HG03139 (cell line): ENCODE measurements around the gene SNAP91.
A peak's percentile ranks its signal among the peaks of the same experiment; 100 is the strongest.

Experiments used
- ATAC-seq: cut with Tn5 transposase; IDR thresholded peaks from one replicate; pipeline ENCODE4 v1.9.1; 2021; ENCODE audit not compliant: unreplicated experiment

Gene SNAP91

DNA sequence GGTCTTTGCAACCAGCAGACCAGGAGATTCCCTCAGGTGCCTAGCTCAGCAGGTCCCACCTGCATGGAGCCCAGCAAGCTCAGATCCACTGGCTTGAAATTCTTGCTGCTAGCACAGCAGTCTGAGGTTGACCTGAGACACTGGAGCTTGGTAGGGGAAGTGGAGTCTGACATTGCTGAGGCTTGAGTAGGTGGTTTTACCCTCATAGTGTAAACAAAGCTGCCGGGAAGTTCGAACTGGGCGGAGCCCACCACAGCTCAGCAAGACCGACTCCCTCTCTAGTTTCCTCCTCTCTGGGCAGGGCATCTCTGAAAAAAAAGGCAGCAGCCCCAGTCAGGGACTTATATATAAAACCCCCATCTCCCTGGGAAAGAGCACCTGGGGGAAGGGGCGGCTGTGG lies 162.3 kb downstream of the SNAP91 start:
- ATAC-seq: no peak

DNA sequence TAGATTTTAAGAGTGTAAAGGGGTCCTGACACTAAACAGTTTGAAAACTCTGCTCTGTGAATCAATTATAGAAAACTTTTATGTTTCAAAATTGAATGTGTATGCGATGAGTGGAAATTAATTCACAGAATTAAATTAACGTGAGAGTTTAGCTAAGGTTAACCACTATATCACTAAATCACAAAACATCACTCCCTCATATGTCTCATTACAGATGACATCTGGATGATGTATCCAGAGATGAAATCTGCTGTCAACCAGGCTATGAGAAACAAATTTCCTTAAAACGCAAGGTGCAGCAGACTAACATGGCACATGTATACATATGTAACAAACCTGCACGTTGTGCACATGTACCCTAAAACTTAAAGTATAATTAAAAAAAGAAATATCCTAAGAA lies 169.2 kb downstream of the SNAP91 start:
- ATAC-seq: no peak

DNA sequence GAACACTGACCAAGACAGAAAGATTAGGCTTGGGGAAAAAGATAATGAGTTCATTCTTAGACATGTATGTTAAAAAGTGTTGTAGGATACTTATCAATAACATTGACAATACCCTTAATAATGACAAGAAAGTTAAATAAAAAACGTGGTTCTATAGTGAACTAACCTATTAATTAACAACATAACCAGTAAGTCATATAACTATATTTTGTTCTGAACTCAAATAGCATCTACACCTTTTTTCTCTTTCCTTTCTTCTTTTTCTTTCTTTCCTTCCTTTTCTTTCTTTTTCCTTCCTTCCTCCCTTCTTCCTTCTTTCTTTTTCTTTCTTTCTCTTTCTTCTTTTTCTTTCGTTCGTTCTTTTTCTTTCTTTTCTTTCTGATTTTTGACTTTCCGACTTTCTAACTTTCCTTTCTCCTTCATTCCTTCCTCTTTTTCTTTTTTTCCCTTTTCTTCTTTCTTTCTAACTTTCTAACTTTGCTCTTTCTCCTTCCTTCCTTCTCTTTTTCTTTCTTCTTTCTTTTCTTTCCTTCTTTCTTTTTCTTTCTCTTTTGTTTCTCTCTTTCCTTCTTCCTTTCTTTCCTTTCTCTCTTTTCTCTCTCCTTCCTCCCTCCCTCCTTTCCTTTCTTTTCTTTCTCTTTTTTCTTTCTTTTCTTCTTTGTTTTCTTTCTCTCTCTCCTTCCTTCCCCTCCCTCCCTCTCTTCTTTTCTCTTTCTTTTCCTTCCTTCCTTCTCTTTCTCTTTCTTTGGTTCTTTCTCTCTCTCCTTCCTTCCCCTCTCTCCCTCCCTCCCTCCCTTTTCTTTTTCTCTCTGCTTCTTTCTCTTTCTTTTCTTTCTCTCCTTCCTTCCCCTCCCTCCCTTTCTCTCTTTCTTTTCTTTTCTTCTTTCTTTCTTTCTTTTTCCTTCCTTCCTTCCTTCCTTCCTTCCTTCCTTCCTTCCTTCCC lies 172.0 kb downstream of the SNAP91 start:
- no peak for ATAC-seq

DNA sequence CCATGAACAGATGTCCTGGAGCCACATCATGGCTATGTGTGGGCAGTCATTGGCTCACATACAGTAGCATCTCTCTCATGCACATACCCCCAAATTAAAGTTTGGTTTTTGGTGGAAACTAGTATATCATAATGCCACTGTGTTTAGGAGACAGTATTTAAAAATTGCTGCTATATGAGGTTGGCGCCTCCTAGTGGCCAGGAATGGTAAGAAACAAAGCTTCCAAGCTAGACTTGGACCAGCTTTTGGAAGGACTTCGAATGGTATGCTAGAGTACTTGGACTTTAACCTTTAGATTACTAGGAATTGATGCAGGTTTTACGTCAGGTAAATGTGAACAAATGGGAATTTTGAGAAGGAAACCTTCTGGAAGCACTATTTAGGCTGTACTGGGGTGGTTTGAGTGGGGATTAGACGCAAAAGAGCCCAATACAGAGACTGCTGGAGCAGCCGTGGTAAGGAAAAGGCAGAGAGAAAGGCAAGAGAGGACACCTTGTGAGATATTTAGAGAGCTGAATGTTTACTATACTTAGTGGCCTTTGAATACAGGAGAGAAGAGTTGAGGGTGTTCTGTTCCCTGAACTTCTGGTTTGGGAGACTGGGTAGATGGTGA lies 172.8 kb downstream of the SNAP91 start:
- peak; percentile 61 for ATAC-seq

DNA sequence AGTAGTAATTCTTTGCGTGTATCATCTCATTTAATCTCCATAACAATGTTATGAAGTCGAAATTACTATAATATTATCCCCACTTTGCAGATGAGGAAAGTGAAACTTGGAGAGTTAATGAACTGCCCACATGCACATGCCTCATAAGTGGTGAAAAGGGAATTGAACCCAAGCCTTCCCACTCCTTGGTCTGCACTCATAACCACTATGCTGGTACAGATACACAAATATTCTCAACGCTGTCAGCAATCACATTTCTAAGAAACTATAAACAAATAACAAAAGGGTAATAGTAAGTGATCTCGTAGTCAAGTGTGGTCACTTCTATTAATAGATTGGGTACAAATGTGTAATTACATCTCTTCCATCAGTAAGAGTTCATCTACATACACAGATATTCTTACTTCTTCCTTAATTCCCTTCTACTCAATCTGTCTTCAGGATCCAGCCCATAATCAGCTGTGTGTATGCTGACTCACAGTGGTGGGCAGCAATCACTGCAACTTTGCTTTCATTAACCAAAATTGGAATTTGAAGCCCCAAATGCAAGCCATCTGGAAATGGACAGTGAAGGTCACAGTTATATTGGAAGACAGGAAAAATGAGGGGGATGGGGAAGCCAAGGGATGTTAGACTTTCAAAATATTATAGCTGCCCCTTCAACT lies 190.0 kb downstream of the SNAP91 start:
- no peak for ATAC-seq

DNA sequence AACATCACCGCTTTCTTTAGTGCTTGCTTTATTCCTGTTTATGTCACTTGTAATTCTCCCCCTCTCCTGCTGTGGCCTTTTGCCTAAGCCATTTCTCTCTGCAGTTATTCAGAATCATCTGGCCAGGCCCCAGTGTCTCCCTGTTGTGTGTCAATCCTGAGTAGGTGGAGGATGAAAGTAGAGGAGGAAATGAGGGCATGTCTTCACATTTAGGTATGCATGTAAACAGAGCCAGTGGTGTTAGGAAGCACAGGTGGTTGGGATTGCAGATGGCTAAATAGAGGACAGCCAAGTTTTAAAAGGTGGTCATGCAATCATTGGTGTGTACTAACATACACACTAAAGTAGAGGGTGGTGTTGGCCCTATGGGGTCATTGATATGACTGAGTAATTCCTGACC lies 191.4 kb downstream of the SNAP91 start:
- no peak for ATAC-seq

DNA sequence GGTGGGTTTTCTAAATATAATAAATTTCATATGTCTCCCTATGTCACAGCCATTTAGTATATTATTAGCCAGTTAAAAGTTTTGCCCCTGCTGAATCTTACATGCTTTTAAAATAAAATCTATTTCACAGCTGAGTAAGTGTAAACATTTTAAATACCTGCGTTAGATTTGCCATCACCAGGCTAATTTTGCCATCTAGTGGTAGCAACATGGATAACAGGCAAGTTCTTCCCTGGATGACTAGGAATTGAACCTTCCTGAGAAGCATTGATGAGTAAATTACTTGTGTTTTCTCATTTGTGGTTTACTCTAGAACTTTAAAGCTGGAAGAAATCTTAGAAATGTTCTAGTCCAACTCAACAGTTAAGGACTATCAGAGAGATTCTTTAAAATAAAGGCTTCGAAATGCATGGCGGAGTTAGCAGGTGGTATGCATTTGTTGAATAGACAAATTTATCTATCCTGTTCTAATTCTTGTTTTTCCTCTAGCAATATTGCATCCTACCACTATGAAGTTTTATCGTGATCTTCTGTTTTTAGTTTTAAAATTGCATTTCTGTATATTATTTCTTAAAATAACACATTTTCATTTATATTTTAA lies 193.9 kb downstream of the SNAP91 start:
- no peak for ATAC-seq

DNA sequence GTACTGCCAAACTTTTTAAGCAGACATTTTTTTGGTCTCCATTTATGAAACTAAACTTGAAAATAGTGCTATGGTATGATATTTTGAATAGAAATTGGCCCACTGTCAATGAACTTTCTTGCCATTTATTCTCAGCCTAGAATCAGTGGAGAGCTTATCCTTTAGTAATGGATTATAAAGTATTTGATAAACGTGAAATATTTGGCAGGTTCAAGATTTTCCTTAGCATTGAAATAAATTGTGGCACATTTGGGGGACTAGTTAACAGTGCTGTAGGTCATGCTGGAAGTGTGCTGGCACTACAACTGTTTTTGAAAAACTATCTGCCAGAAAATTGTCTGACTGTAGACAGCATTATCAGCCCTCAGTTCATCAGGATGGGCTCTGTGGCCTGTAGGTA lies 194.4 kb downstream of the SNAP91 start:
- ATAC-seq: no peak

DNA sequence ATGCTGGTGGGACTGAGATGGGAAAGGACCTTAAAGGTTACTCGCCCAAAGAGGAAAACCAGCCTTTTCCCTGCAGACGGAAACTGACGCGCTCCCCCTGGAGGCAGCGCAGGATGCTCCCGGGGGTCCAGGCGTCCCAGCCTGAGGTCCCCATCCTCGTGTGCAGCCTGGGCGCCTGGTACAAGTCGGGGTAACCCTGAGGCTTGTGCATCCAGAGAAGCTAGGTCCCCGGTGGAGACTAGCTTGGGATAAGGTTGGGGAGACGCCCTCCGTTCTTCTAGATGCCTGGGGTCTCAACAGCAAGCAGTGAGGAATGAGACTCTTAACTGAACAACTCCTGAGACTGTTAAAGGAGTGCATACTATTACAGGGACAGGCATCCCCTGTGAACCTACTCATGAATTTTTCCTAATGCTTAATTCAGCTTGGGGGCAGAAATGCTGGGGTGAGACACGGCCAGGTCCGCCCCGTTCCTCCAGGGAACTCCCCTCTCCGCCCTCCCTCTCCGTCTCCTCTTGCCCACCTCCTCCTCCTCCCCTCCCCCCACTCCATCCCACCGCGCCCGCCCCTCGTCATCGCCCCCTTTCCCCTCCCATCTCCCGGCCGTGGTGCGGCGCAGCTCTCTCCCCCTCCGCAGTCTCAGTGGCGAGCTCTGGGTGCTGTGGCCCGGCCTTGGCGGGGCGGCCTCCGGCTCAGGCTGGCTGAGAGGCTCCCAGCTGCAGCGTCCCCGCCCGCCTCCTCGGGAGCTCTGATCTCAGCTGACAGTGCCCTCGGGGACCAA lies 196.8 kb downstream of the SNAP91 start, which contains the start of gene PRSS35:
PRSS35 (plus strand) TSS at position 634 of the 781 bp plus-strand sequence. CDS start 10,908 bp downstream, outside the sequence.
- ATAC-seq: no peak

DNA sequence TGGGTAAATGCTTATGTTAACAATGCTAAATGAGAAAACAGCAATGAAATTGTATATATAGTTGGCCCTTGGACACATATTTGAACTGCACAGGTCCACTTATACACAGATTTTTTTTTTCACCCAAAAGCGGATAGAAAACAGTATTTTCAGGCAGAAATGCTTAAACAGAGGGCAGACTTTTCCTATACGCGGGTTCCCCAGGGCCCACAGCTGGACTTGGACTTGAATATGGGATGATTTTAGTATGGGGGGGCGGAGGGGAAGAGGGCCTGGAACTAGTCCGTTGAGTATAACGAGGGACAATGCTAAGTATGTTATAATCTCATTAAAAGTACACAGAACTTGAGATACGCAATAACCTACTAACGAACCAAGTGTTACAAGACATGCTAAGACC lies 197.6 kb downstream of the SNAP91 start:
- ATAC-seq: no peak

DNA sequence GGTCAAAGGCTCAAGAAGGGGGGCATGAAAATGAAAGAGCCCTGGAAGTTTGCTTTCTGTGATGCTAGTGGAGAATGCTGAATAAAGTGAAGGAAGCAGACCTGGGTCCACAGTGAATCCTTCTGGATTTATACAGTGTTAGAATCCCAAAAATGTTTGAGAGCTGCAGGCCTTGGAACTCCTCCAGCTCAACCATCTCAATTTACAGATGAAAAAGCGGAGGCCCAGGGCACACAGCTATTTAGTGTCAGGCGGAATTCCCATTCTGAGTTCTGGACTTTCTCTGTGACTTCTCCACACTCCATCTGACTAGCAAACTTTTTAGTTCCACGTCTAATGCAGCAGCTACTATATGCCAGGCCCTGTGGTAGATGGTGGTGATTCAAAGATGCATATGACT lies 198.1 kb downstream of the SNAP91 start:
- ATAC-seq: no peak

DNA sequence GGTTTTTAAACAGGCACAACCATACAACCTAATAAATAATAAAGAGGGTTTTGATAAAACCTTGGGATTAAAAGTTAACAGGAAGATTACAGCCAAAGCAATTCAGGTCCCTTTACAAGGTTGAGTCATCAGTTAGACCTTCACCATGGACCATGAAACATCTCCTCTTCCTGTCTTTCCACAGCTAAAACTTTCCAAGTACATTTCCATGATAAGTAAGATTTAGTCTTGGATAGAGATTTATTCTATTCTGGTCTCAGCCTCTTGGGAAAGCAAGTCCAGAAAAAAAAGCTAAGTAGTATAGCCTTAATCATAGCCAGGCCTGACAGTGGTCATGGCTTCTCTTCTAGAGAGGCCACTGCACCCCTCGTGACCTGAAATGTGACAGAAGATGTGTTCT lies 199.5 kb downstream of the SNAP91 start:
- ATAC-seq: no peak

DNA sequence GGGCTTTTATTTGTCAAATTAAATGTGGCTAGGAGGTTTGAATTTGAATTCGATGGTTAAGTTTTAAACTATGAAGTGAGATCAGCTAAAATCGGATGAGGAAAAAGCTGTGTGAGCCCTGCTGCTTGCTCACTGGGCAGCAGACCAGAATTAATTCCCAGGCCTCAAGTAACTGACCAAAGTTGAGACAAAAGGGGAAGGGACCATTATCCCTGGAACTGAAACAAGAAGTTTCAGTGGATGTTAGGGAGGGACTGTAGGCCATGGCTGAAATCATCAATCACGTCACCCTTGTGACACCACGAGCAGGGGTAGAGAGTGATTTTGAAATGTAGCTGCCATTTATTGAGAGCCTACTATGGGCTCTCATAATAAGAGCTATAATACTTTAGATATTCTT lies 203.5 kb downstream of the SNAP91 start:
- no peak for ATAC-seq
